Keratinocyte (primary cell): ENCODE results near the gene ATAD2B.

Source experiments
- CTCF ChIP-seq, 3 experiments: IDR thresholded peaks in 1 of 3; conservative IDR thresholded peaks in 1 of 3; optimal IDR thresholded peaks in 1 of 3; 2 replicates in 2 of 3; 3 replicates in 1 of 3; pipeline versions ENCODE3 to v1.5.1; 2011; ENCODE audit warnings: low read length in 3 of 3, mild to moderate bottlenecking in 3 of 3, moderate library complexity in 2 of 3, control low read depth in 1 of 3, inconsistent platforms in 1 of 3; ENCODE audit not compliant: insufficient read depth in 2 of 3; ENCODE audit errors: extremely low read depth in 1 of 3
- EZH2 ChIP-seq: IDR thresholded peaks from one replicate; pipeline ENCODE4 v1.6.1; 2012; ENCODE audit warnings: inconsistent platforms, mild to moderate bottlenecking, low read length, moderate library complexity

- TF ChIP-seq CTCF (optimal IDR thresholded peaks at IDR 0.05 in 1 of 3, IDR thresholded peaks at IDR 0.05 in 1 of 3, conservative IDR thresholded peaks at IDR 0.05 in 1 of 3; ENCODE audit: extremely low read depth in 1 of 3, insufficient read depth in 2 of 3, low read length in 3 of 3), result no peak
- no peak for TF ChIP-seq EZH2
Observed at GRCh38 chr2:23751747-23752265, 175.1 kb downstream of the ATAD2B start.
